ENCODE data around the gene RPL12.
A peak's percentile ranks its signal among the peaks of the same experiment; 100 is the strongest.

RPL12 gene

DNA sequence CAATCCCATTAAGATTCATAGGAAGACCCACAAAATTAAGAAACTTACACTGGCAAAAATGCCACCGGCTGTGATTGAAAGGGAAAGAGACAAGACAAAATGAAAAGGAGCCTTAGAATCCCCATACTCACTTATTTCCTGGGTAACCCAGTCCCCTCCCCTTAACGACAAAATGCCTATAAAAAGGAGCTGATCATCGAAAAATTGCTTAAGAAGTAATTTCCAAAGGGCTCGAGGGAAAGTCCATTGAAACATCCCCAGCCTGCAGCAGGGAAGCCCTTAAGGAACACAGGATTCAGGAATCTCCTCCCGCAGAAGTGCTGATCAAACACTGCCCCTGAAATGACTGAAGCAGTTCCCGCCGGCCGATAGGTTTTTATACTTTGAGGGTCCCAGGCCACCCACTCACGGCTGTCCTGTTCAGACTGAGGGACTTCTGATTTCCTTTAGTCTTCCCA is 27.7 kb downstream of the RPL12 start:
- peak overlapping the region; percentile 80 to 95 (median 88) for H3K4me3 ChIP-seq (ENCODE audit: low read depth in 1 of 5, low read length in 5 of 5)
- no peaks in the 10 kb centered on the region for H3K9me3 ChIP-seq (ENCODE audit: control insufficient read depth in 5 of 5, low read length in 5 of 5)
- peaks cover 0 to 7% (median 5%) of the 10 kb centered on the region in 5 donors for H3K36me3 ChIP-seq (ENCODE audit: control insufficient read depth in 5 of 5, insufficient read depth in 5 of 5, low read length in 5 of 5)
- peak overlapping the region; percentile 90 to 98 (median 93) for H3K9ac ChIP-seq (ENCODE audit: low read length in 5 of 5)
- no peaks in the 10 kb centered on the region for H3K27me3 ChIP-seq (ENCODE audit: control insufficient read depth in 5 of 5, insufficient read depth in 4 of 5, low read length in 5 of 5)
- H3K27ac ChIP-seq (ENCODE audit: low read depth, low read length): peak overlapping the region; percentile 91
- peaks cover 8 to 38% (median 31%) of the 10 kb centered on the region in 5 donors for H3K4me1 ChIP-seq (ENCODE audit: control insufficient read depth in 5 of 5, insufficient read depth in 5 of 5, low read length in 5 of 5)

DNA sequence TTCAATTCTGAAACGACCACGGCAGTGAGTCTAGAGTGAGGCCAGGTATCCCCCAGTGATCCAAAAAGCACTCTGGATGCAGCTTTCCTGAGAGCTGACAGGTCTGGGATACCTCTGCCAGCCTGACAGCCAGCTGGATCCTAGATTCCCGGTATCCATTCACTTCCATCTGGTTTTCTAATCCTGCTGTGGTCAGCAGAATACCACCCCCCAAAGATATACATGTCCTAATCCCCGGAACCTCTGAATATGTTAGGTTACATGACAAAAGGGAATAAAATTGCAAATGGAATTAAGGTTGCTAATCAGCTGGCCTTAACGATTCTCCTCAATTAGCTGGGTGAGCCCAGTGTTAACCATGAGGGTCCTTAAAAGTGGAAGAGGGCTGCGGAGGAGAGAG is 28.4 kb downstream of the RPL12 start:
- peak overlapping the region in 4 of 5 donors; percentile 23 to 98 (median 94) for H3K9ac ChIP-seq (ENCODE audit: low read length in 5 of 5)
- H3K4me1 ChIP-seq (ENCODE audit: control insufficient read depth in 5 of 5, insufficient read depth in 5 of 5, low read length in 5 of 5): peaks cover 8 to 38% (median 31%) of the 10 kb centered on the region in 5 donors
- H3K36me3 ChIP-seq (ENCODE audit: control insufficient read depth in 5 of 5, insufficient read depth in 5 of 5, low read length in 5 of 5): peaks cover 0 to 5% (median 3%) of the 10 kb centered on the region in 5 donors
- H3K9me3 ChIP-seq (ENCODE audit: control insufficient read depth in 5 of 5, low read length in 5 of 5): no peaks in the 10 kb centered on the region
- H3K4me3 ChIP-seq (ENCODE audit: low read depth in 1 of 5, low read length in 5 of 5): peak overlapping the region; percentile 80 to 95 (median 88)
- H3K27ac ChIP-seq (ENCODE audit: low read depth, low read length): peak overlapping the region; percentile 91
- no peaks in the 10 kb centered on the region for H3K27me3 ChIP-seq (ENCODE audit: control insufficient read depth in 5 of 5, insufficient read depth in 4 of 5, low read length in 5 of 5)

- peaks cover 8 to 39% (median 31%) of the 10 kb centered on the region in 5 donors for H3K4me1 ChIP-seq (ENCODE audit: control insufficient read depth in 5 of 5, insufficient read depth in 5 of 5, low read length in 5 of 5)
- no peaks in the 10 kb centered on the region for H3K9me3 ChIP-seq (ENCODE audit: control insufficient read depth in 5 of 5, low read length in 5 of 5)
- no peaks in the 10 kb centered on the region for H3K27me3 ChIP-seq (ENCODE audit: control insufficient read depth in 5 of 5, insufficient read depth in 4 of 5, low read length in 5 of 5)
- peaks cover 0 to 5% (median 3%) of the 10 kb centered on the region in 5 donors for H3K36me3 ChIP-seq (ENCODE audit: control insufficient read depth in 5 of 5, insufficient read depth in 5 of 5, low read length in 5 of 5)
- peak overlapping the region in 3 of 5 donors; percentile 85 to 95 (median 88) for H3K4me3 ChIP-seq (ENCODE audit: low read depth in 1 of 5, low read length in 5 of 5)
- no peak overlapping the region for H3K27ac ChIP-seq (ENCODE audit: low read depth, low read length)
- peak overlapping the region in 3 of 5 donors; percentile 23 to 97 (median 90) for H3K9ac ChIP-seq (ENCODE audit: low read length in 5 of 5)
Observed at GRCh38 chr9:127422133-127422782, 28.9 kb downstream of the RPL12 start.

- peaks cover 0 to 4% (median 2%) of the 10 kb centered on the region in 5 donors for H3K36me3 ChIP-seq (ENCODE audit: control insufficient read depth in 5 of 5, insufficient read depth in 5 of 5, low read length in 5 of 5)
- H3K27me3 ChIP-seq (ENCODE audit: control insufficient read depth in 5 of 5, insufficient read depth in 4 of 5, low read length in 5 of 5): no peaks in the 10 kb centered on the region
- no peak overlapping the region for H3K27ac ChIP-seq (ENCODE audit: low read depth, low read length)
- no peaks in the 10 kb centered on the region for H3K9me3 ChIP-seq (ENCODE audit: control insufficient read depth in 5 of 5, low read length in 5 of 5)
- peaks cover 8 to 44% (median 33%) of the 10 kb centered on the region in 5 donors for H3K4me1 ChIP-seq (ENCODE audit: control insufficient read depth in 5 of 5, insufficient read depth in 5 of 5, low read length in 5 of 5)
- H3K9ac ChIP-seq (ENCODE audit: low read length in 5 of 5): no peak overlapping the region
- no peak overlapping the region for H3K4me3 ChIP-seq (ENCODE audit: low read depth in 1 of 5, low read length in 5 of 5)
Observed at GRCh38 chr9:127421057-127421456, 30.1 kb downstream of the RPL12 start.

DNA sequence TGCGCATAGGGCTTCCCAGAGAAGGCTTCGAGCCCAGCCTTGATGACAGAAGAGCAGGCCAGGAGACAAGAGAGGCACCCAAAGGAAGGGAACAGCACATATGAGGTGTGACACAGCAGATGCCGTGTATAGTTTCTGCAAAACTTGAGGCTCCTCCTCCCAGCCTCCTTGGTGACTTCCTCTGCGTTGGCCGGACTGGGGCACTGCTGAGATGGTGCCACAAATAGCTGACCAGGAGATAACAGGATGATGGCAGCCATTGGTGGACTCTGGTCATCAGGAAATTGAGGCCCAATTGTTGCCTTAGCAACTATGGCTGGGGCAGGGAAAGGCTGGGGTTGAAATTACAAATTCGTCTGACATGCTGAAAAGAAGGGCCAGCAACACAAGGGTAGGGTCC is 31.9 kb downstream of the RPL12 start:
- Histone ChIP-seq H3K27ac (ENCODE audit: low read depth, low read length) (no peak overlapping the region), H3K27me3 (ENCODE audit: control insufficient read depth in 5 of 5, insufficient read depth in 4 of 5, low read length in 5 of 5) (no peaks in the 10 kb centered on the region), H3K4me3 (ENCODE audit: low read depth in 1 of 5, low read length in 5 of 5) (no peak overlapping the region), H3K36me3 (ENCODE audit: control insufficient read depth in 5 of 5, insufficient read depth in 5 of 5, low read length in 5 of 5) (peaks cover 0 to 4% (median 2%) of the 10 kb centered on the region in 5 donors), H3K9ac (ENCODE audit: low read length in 5 of 5) (no peak overlapping the region), H3K4me1 (ENCODE audit: control insufficient read depth in 5 of 5, insufficient read depth in 5 of 5, low read length in 5 of 5) (peaks cover 5 to 33% (median 23%) of the 10 kb centered on the region in 5 donors), H3K9me3 (ENCODE audit: control insufficient read depth in 5 of 5, low read length in 5 of 5) (no peaks in the 10 kb centered on the region)

DNA sequence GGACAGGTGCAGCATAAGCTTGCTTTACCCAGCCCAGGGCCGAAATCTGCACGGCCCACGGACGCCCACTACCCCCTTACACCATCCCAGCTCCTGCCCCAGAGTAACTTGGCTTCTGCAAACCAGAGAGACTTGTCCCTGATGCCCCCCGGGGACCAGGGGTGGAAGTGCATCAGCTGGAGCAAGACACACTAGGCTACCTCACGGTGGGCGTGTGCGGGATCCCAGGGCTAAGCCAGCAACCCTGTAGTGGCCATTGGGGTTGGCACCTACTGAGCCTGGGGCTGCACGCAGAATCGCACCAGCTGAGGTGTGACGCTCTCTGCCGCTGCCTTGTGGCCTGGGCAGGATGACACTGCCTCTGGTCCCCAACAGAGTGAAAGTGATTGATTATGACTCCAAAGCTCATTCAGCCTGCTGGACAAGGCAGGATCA is 33.2 kb downstream of the RPL12 start:
- peaks cover under 1 to 23% (median 15%) of the 10 kb centered on the region in 5 donors for H3K4me1 ChIP-seq (ENCODE audit: control insufficient read depth in 5 of 5, insufficient read depth in 5 of 5, low read length in 5 of 5)
- H3K27ac ChIP-seq (ENCODE audit: low read depth, low read length): no peak overlapping the region
- H3K36me3 ChIP-seq (ENCODE audit: control insufficient read depth in 5 of 5, insufficient read depth in 5 of 5, low read length in 5 of 5): peaks cover 0 to 4% (median 2%) of the 10 kb centered on the region in 5 donors
- H3K9ac ChIP-seq (ENCODE audit: low read length in 5 of 5): no peak overlapping the region
- H3K9me3 ChIP-seq (ENCODE audit: control insufficient read depth in 5 of 5, low read length in 5 of 5): no peaks in the 10 kb centered on the region
- no peak overlapping the region for H3K4me3 ChIP-seq (ENCODE audit: low read depth in 1 of 5, low read length in 5 of 5)
- H3K27me3 ChIP-seq (ENCODE audit: control insufficient read depth in 5 of 5, insufficient read depth in 4 of 5, low read length in 5 of 5): no peaks in the 10 kb centered on the region

- no peaks in the 10 kb centered on the region for H3K9me3 ChIP-seq (ENCODE audit: control insufficient read depth in 5 of 5, low read length in 5 of 5)
- no peak overlapping the region for H3K4me3 ChIP-seq (ENCODE audit: low read depth in 1 of 5, low read length in 5 of 5)
- H3K27ac ChIP-seq (ENCODE audit: low read depth, low read length): no peak overlapping the region
- peaks cover 0 to 4% (median 2%) of the 10 kb centered on the region in 5 donors for H3K36me3 ChIP-seq (ENCODE audit: control insufficient read depth in 5 of 5, insufficient read depth in 5 of 5, low read length in 5 of 5)
- no peak overlapping the region for H3K9ac ChIP-seq (ENCODE audit: low read length in 5 of 5)
- H3K27me3 ChIP-seq (ENCODE audit: control insufficient read depth in 5 of 5, insufficient read depth in 4 of 5, low read length in 5 of 5): no peaks in the 10 kb centered on the region
- H3K4me1 ChIP-seq (ENCODE audit: control insufficient read depth in 5 of 5, insufficient read depth in 5 of 5, low read length in 5 of 5): peaks cover 0 to 18% (median 8%) of the 10 kb centered on the region in 5 donors
Observed at GRCh38 chr9:127417131-127418036, 33.8 kb downstream of the RPL12 start.

DNA sequence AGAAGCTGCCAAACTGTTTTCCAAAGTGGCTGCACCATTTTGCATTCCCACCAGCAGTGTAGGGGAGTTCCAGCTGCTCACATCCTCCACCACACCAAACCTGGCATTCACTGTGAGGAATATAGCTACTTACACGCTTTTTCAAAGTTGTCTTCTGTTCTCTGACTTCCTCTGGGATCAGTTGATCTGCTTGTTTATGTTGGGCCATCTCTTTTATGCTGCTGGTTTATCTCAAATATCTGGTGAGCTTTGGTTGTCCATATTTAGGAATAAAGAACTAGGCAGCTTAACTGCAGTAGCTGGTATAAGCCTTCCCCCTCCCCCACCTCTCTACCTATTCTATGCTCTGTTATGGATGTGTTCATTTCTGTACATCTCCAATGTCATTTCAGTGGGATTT is 35.5 kb downstream of the RPL12 start:
- Histone ChIP-seq H3K4me3 (ENCODE audit: low read depth in 1 of 5, low read length in 5 of 5) (no peak overlapping the region), H3K27me3 (ENCODE audit: control insufficient read depth in 5 of 5, insufficient read depth in 4 of 5, low read length in 5 of 5) (no peaks in the 10 kb centered on the region), H3K9me3 (ENCODE audit: control insufficient read depth in 5 of 5, low read length in 5 of 5) (no peaks in the 10 kb centered on the region), H3K4me1 (ENCODE audit: control insufficient read depth in 5 of 5, insufficient read depth in 5 of 5, low read length in 5 of 5) (peaks cover 0 to 17% (median 5%) of the 10 kb centered on the region in 5 donors), H3K27ac (ENCODE audit: low read depth, low read length) (no peak overlapping the region), H3K9ac (ENCODE audit: low read length in 5 of 5) (no peak overlapping the region), H3K36me3 (ENCODE audit: control insufficient read depth in 5 of 5, insufficient read depth in 5 of 5, low read length in 5 of 5) (peaks cover 0 to 6% (median 2%) of the 10 kb centered on the region in 5 donors)

GRCh38 chr9:127415141-127415540 is 36.1 kb downstream of the RPL12 start:
- Histone ChIP-seq H3K36me3 (ENCODE audit: control insufficient read depth in 5 of 5, insufficient read depth in 5 of 5, low read length in 5 of 5) (peaks cover 0 to 6% (median 2%) of the 10 kb centered on the region in 5 donors), H3K9ac (ENCODE audit: low read length in 5 of 5) (no peak overlapping the region), H3K9me3 (ENCODE audit: control insufficient read depth in 5 of 5, low read length in 5 of 5) (no peaks in the 10 kb centered on the region), H3K27me3 (ENCODE audit: control insufficient read depth in 5 of 5, insufficient read depth in 4 of 5, low read length in 5 of 5) (no peaks in the 10 kb centered on the region), H3K4me3 (ENCODE audit: low read depth in 1 of 5, low read length in 5 of 5) (no peak overlapping the region), H3K4me1 (ENCODE audit: control insufficient read depth in 5 of 5, insufficient read depth in 5 of 5, low read length in 5 of 5) (peaks cover 0 to 17% (median 5%) of the 10 kb centered on the region in 5 donors), H3K27ac (ENCODE audit: low read depth, low read length) (no peak overlapping the region)
